H1 (cell line): ENCODE measurements around the gene DNAAF5. TPM values are rescaled to one million over a fixed set of nuclear protein-coding genes. Genes with fewer than 3 reads are reported as not detected.

Experiments used
- GABPA ChIP-seq: IDR thresholded peaks from 2 replicates; pipeline ENCODE4 v1.6.1; 2011; ENCODE audit warnings: mild to moderate bottlenecking, low read length, moderate library complexity, borderline replicate concordance; ENCODE audit not compliant: insufficient read depth
- SP2 ChIP-seq: IDR thresholded peaks from 2 replicates; pipeline ENCODE4 v1.6.1; 2012; ENCODE audit warnings: mild to moderate bottlenecking, low read length, inconsistent platforms
- polyA plus RNA-seq, 7 experiments: library from polyadenylated mRNA; depleted of rRNA in 3 of 7; stranded (reverse) in 5 of 7; unstranded in 2 of 7; fragments of >200 nt in 5 of 7; fragments of 200-250 nt in 2 of 7; gene quantifications; 1 replicate in 5 of 7; 2 replicates in 1 of 7; 4 replicates in 1 of 7; pipeline versions ENCODE4 v1.2.1 to v1.2.3, GENCODE V29; 2011 to 2013; ENCODE audit warnings: missing spikeins in 2 of 7, mixed read lengths in 2 of 7
- total RNA-seq: library from RNA; stranded (reverse); fragmentation: NEBNext Ultra II Directional; extraction: Animal tissue kit (Norgen Biotek cat#: 25700); gene quantifications from 2 replicates; pipeline ENCODE4 v1.2.1, GENCODE V29; 2021
- TF ChIP-seq, protein P1 (sequence below): IDR thresholded peaks from 2 replicates; pipeline ENCODE4 v1.6.1; 2012; ENCODE audit warnings: low read length, inconsistent platforms

DNAAF5 gene
- total and polyA plus RNA-seq, 2 of the 8 experiments (the other 6 are each of a cell fraction or from before 2014, with no cell fraction given): 55.1 to 95.9 TPM

DNA sequence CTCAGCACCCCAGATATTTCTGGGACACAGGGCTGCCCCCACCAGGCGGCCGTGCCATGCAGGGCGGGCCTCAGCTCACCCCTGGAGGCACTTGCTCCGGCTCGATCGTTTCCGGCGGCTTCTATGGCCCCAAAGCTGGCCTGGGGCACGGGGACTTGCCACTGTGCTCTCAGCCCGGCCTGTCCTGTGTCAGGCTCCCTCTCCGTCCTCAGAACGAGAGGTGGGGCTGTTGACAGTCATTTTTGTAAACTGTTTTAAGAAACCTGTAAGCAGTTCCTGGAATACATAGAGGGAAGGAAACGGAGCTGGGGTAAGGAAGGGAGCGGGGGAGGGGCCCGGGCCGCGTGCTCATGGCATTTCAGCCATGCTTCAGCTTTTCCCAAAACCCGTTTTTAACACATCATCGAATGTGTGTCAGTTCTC, 31.3 kb downstream of the DNAAF5 start (continued):
- TF ChIP-seq GABPA: no peak
- no peak for TF ChIP-seq SP2
- TF ChIP-seq, protein P1, sequence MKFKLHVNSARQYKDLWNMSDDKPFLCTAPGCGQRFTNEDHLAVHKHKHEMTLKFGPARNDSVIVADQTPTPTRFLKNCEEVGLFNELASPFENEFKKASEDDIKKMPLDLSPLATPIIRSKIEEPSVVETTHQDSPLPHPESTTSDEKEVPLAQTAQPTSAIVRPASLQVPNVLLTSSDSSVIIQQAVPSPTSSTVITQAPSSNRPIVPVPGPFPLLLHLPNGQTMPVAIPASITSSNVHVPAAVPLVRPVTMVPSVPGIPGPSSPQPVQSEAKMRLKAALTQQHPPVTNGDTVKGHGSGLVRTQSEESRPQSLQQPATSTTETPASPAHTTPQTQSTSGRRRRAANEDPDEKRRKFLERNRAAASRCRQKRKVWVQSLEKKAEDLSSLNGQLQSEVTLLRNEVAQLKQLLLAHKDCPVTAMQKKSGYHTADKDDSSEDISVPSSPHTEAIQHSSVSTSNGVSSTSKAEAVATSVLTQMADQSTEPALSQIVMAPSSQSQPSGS: no peak
- TF ChIP-seq, all 59 proteins: peak for 0
